HG03280 (cell line): Measurements from ENCODE around the gene RXRA.

Experiments
- ATAC-seq: cut with Tn5 transposase; IDR thresholded peaks from one replicate; pipeline ENCODE4 v1.9.1; 2021; ENCODE audit warnings: mild to moderate bottlenecking, moderate library complexity; ENCODE audit not compliant: unreplicated experiment

Gene RXRA

DNA sequence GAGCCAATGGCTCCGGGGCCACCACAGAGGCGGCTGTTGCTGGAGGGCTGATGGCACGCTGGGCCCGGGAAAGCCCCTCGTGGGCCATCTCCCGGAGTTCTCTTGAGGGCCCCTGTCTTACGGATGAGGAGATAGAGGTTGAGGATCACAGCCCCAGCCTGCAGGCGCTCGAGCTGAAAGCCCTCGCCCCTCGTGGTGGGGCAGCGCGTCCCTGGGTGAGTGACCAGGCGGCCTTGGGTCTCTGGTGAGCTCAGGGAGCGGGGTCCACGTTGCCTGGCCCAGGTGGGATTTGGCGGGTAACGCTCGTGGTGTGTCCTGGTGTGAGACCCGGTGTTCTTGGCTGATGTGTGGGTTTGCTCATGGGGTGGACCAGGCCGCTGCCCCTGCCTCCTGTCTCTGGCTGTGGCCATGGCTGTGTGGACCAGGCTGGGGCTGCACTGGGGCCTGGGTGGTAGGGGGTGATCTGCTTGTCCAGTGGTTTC is 38.9 kb downstream of the RXRA start:
- ATAC-seq: no peak

- ATAC-seq: no peak
Measured at GRCh38 chr9:134365791-134366222, 39.6 kb downstream of the RXRA start.

- ATAC-seq: no peak
Measured at GRCh38 chr9:134366223-134367031, 40.2 kb downstream of the RXRA start.

GRCh38 chr9:134367061-134367460 is 40.8 kb downstream of the RXRA start:
- no peak for ATAC-seq

- ATAC-seq: no peak
Measured at GRCh38 chr9:134367791-134368490, 41.7 kb downstream of the RXRA start.

DNA sequence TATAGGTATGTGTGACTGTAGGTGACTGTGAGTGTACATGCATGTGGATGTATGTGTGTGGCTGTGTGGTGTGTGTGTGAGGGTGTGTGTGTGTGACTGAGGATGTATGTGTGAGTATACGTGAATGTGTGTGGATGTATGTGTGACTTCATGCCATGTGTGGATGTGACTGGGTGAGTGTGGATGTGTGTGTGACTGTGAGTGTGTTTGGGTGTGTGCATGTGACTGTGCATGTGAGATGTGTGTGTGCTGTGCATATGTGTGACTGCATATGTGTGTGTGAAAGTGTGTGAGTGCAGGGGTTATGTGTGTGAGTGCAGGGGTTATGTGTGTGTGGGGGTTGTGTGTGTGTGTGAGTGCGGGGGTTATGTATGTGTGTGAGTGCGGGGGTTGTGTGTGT is 42.3 kb downstream of the RXRA start:
- no peak for ATAC-seq

DNA sequence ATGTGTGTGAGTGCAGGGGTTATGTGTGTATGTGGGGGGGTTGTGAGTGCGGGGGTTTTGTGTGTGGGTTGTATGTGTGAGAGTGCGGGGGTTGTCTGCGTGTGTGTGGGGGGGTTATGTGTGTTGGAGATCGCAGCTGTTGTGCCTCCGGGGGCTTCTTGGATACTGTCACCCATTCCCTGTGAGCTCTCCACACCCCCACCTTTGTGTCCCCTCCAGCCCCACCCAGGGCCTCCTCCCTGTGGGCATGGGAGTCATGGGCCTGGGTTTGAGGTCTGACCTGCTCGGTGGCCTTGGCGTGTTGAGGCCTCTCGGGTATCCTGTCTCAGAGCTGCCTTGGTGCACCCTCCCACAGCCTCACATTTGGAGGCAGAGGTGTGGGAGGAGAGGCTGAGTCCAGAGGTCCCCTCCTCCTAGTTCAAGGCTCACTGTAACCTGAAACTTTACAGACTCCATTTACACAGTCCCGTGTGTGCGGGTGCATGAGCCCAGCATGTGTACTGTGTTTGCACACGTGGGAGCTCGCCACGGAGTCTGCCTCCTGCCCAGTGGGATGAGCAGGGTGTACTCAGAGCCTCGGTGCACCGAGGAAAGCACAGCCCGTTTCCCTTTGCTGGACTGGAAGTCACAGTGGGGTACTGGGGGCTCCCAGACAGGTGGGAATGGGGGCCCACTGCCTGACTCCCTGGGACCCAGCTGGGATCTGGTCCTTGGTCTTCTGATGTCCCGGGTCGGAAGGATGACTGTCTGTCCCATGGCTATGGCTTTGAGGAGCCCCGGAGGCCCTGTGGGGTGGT is 43.4 kb downstream of the RXRA start:
- ATAC-seq: no peak

- ATAC-seq: no peak
Measured at GRCh38 chr9:134370213-134370492, 43.9 kb downstream of the RXRA start.

DNA sequence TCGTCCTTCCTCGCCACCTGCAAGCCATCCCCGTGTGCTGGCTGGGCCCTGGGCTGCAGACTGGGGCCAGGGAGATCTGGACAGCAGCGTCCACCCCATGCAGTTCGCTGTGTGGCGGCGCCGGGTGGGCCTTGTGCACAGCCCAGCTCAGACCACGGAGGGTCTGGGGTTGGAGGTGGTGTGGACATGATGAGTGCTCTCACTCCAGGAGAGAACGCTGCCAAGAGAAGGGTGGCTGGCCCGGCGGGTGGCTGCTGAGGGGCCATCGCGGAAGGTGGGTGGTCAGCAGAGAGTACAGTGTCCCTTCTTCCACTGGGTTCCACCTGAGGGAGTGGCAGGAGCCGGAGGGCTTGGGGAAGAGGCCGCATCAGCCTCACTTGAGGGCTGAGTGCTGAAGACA is 44.4 kb downstream of the RXRA start:
- no peak for ATAC-seq

DNA sequence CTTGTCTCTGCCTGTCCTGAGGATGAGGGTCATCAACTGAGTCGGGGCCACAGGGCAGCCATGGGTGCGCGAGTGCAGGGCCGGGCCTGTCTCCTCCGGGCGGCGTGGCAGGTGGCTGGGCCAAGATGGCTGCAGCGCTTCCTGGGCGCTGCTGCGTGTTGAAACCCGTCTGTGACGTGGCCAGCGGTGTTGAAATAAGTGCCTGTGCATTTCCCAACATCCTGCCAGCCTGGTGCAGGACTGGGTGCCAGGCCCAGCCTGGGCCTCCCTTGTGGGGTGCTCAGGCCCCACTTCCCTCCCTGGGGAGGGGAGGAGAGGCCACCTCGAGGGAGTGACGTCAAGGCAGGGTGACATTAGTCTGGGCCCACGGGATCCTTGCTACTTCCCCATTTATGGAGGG is 45.5 kb downstream of the RXRA start:
- no peak for ATAC-seq

DNA sequence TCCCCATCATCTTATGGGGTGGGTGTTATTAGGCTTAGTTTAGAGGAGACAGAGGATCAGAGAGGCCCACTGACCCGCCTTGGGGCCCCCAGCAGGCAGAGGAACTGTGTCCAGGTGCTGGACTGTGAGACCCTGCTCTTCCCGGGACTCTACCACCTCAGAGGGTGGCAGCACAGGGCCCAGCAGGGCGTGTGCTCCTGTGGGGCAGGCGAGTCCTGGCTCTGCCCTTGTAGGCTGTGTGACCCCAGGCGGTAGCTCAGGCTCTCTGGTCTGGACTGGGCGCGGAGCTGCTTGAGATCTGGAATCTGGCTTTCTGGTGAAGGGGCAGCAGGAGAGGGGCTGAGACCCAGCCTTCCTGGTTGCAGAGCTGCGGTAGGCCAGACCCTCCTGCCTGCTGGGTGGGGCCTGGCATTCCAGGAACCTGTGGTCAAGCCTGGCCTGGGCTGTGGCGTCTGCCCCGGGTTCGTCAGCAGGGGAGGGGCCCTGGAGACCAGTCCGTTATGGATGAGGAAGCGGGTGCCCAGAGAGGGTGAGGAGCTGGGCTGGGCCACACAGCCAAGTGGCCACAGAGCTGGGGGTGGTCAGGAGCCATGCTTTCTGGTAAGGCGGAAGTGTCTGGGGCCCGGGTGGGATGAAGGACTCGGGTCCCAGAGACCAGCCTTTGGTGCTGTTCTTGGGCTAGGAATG is 46.5 kb downstream of the RXRA start:
- no peak for ATAC-seq

DNA sequence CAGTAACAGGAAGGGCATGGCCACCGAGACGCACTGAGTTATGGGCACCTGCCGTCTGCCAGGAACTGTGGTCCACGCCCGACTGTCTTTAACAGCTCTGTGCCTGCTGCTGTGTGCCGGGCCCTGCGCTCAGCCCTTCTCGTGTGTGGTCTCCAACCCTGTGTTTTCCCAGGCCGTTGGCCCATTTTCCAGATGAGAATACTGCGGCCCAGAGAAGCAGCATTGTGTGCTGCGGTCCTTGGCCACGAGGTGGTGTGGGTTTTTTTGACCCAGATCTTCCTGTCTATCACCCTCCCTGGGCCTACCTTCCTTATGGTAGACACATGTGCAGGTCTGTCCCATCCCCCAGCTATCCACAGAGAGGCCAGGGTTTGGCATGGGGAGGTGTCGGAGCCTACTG is 47.0 kb downstream of the RXRA start:
- no peak for ATAC-seq

- no peak for ATAC-seq
Measured at GRCh38 chr9:134373953-134374300, 47.7 kb downstream of the RXRA start.

DNA sequence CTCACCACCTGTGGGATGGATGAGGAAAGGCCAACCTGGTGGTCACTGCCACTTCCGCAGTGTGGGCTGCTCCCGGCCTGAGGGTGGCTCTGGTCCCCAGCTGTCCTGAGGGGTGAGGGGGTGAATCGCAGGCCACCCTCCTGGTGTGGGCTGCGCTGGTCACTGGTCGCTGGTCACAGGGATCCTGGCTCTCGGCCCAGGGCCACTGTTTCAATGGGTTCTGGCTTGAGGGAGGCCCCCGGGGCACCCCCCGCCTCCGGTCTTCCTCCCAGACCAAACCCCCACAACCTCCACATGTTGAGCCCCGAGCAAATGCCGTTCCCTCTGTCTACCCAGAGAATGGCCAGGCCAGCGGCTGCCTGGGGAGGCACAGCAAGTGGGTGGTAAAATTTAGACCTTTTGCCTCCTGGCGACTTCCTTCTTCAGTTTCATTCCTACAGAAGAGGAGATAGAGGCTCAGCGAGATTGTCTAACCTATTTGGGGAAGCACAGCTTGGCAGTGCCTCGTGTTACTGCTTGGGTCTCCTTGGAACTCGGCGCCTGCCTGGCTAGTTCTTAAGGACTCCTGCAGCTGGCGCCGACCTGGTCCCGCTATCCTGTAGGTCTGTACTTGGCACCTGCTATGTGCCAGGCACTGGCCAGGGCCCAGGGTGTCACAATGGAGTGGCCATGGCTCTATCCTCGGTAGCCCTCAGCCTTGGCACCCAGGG is 48.2 kb downstream of the RXRA start:
- no peak for ATAC-seq

- ATAC-seq: no peak
Measured at GRCh38 chr9:134375011-134375390, 48.7 kb downstream of the RXRA start.

- ATAC-seq: no peak
Measured at GRCh38 chr9:134375430-134376385, 49.5 kb downstream of the RXRA start.

DNA sequence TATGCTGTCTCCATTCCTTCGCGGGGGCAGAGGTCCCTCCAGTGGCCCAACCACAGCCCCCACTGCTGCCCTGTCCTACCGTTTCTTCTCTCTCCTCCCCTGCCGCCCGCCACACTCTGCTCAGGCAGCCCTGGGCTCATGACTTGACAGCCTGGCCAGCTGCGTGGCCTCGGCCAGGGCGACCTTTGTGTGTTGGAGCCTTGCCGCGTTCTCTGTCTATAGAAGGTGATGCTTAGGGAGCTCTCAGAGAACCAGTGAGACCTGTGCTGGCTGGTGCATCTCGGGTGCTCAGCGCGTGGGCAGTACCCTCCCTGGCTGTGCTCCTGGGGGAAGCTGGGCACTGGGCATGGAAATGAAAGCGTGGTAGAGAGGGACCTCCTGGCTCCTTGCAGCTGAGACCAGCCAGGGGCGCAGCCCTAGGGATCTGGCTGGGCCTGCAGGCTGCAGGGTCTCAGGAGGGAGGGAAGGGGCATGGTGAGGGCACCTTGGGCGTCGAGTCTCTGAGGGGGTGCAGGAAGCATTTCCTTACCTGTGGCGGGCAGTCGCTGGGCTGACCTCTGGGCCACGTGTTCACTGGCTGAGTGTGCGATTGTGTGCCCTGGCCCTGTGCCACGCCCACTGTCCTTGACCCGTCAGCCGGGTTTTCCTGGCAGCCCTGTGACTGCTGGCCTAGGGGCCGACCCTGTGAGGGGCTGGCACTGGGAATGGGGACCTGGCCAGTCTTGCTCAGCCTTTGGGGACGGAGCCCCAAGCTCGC is 50.3 kb downstream of the RXRA start:
- no peak for ATAC-seq

- ATAC-seq: no peak
Measured at GRCh38 chr9:134377143-134377484, 50.9 kb downstream of the RXRA start.

- ATAC-seq: no peak
Measured at GRCh38 chr9:134377976-134378375, 51.7 kb downstream of the RXRA start.
